Measurements from ENCODE around the gene GCNT4.

DNA sequence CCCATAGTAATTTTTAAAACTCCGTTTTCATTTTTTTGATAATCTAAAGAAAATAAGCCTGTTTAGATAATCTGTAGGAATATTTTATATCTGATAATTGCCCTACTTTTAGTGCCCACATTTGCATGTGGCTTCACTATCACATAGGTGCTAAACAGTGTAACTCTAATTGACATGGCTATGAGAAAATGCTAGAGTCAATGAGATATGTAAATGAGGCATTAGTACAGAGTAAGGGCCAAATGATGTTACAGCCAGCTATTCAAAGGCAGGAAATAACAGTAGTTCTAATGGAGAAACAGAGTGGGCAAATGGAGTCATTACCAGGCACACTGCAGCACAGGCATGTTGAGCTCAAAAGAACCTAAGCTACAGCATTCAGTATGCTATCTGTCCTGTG is 37.3 kb upstream of the GCNT4 start:
- TF ChIP-seq, protein P1, sequence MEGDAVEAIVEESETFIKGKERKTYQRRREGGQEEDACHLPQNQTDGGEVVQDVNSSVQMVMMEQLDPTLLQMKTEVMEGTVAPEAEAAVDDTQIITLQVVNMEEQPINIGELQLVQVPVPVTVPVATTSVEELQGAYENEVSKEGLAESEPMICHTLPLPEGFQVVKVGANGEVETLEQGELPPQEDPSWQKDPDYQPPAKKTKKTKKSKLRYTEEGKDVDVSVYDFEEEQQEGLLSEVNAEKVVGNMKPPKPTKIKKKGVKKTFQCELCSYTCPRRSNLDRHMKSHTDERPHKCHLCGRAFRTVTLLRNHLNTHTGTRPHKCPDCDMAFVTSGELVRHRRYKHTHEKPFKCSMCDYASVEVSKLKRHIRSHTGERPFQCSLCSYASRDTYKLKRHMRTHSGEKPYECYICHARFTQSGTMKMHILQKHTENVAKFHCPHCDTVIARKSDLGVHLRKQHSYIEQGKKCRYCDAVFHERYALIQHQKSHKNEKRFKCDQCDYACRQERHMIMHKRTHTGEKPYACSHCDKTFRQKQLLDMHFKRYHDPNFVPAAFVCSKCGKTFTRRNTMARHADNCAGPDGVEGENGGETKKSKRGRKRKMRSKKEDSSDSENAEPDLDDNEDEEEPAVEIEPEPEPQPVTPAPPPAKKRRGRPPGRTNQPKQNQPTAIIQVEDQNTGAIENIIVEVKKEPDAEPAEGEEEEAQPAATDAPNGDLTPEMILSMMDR (conservative IDR thresholded peaks at IDR 0.05): no peak
- TF ChIP-seq ZFX (IDR thresholded peaks at IDR 0.05): no peak
